Renal pelvis (tissue), 4 donors: ENCODE measurements around the gene TRIM71. TPM values are rescaled to one million over a fixed set of nuclear protein-coding genes. Genes with fewer than 3 reads are reported as not detected.
"Not testable (repeated sequence)": the region's sequence is repeated elsewhere in the genome, so short reads cannot be mapped to it uniquely, and the experiment has no call there.

Experiments used
- DNase-seq: peaks from one replicate; pipeline ENCODE4 v3.0.0-alpha.2; 2013
- polyA plus RNA-seq, 3 donors: library from polyadenylated mRNA; unstranded; fragments of 120-200 nt; gene quantifications; one replicate each; pipeline ENCODE4 v1.2.1, GENCODE V29; 2013; ENCODE audit not compliant: insufficient read length in 3 of 3

Gene TRIM71
- polyA plus RNA-seq, 3 donors, result 6.6 to 9.4 (median 8.9) TPM

DNA sequence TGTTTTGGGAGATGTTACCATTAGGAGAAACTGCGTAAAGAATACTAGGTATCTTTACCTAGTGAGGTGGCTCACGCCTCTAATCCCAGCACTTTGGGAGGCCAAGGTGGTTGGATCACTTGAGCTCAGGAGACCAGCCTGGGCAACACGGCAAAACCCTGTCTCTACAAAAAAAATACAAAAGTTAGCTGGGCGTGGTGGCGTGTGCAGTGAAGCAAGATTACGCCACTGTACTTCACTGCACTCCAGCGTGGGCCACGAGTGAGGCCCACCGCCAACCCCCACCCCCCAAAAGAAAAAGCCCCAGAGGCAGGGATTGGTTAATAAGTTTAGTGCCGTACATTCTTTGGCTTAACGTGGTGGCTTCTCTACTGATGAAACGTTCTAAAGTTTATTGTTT, 23.5 kb downstream of the TRIM71 start:
- no peak for DNase-seq

DNA sequence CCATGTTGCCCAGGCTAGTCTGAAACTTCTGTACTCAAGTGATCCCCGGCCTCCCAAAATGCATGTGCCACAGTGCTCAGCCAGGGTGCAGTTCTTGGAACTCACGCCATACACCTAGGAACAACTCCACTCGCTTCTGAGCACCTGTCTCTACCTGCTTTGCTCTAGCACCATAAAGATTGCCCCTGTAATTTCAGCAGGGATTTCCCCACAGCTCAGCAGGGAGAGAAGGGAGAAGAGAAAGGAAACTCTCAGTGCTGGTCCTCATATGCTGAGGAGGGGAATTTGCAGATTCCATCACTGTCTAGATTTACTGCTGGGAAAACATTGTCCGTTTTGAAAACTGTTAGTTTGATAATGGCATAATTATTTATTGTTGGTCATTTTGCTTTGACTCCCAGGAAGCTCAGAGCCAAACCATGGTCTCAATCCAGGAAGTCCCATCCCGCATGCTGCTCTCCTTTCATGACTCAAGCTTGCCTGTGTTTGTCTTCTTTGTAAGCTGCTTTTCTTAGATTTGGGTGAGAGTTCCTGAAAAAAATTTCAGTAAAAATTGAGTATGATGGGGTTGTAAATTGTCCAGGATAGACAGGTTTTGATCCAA, 24.2 kb downstream of the TRIM71 start:
- no peak for DNase-seq

- DNase-seq, result no peak
These were observed 24.7 kb downstream of the TRIM71 start for GRCh38 chr3:32842531-32842931.

DNA sequence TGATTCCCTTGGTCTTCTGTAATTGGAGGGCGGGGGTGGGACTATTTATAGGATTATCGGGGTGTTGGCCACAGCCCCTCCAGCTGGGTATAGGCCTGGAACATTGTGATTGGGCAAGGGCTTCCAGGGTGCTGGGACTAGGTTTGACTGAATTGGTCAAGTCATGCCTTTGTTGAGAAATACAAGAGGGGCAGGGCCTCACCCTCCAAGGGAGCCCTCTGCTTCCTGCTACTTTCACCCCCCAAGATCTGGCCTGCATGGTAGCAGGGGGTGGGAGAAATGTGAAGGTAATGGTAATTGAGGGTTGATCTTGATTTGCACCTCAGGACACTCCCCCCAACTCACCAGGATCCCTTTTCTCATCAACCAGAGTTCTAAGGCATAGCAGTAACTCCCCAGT, 25.2 kb downstream of the TRIM71 start:
- no peak for DNase-seq

DNA sequence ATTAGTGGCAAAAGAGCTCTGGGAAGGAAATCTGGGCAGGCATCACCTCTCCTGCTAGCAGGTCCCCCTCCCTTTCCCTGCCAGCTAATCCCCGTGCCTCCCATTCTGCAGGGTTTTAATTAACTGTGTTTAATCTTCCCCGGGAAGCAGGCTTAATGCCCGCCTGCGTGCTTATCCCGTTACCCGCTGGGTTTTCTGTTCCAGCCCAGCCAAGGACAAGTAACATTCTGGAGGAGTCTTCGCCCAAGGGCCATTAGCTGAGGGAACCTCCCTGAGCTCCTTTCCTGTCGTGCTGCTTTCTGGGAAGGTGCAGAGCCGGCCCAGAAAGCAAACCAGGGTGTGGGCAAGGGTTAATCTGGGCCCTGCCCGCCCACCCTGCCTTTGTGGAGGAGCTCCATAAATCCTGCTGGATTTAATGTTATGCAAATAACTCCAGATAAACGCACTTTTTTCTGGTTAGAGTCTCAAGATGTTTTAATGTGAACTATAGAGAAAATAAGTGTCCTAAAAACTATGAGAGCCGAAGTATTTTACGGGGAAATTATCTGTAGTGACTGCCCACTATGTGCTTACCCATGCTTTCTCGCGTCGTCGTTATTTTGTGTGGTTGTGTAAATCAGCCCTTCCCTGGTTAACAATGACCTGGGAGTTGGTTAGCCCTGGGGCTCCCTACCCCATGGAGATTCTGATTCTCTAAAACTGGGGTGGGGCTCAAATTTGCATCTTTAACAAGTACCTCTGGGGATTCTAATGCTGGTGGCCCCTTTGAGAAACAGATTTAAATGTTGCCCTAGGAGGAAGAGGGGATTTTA, 25.9 kb downstream of the TRIM71 start:
- DNase-seq, result no peak

GRCh38 chr3:32844322-32844654, 26.5 kb downstream of the TRIM71 start:
- DNase-seq, result no peak

- DNase-seq, result no peak
These were observed 27.1 kb downstream of the TRIM71 start for GRCh38 chr3:32844914-32845313.

- not testable (repeated sequence) for DNase-seq
These were observed 27.7 kb downstream of the TRIM71 start for GRCh38 chr3:32845546-32845945.

DNA sequence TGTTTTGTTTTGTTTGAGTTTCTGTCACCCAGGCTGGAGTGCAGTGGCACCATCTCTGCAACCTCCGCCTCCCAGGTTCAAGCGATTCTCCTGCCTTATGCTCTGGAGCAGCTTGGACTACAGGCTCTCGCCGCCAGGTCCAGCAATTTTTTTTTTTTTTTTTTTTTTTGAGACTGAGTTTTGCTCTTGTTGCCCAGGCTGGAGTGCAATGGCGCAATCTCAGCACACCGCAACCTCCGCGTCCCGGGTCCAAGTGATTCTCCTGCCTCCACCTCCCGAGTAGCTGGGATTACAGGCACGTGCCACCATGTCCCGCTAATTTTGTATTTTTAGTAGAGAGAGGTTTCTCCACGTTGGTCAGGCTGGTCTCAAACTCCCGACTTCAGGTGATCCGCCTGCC, 29.2 kb downstream of the TRIM71 start:
- not testable (repeated sequence) for DNase-seq

DNA sequence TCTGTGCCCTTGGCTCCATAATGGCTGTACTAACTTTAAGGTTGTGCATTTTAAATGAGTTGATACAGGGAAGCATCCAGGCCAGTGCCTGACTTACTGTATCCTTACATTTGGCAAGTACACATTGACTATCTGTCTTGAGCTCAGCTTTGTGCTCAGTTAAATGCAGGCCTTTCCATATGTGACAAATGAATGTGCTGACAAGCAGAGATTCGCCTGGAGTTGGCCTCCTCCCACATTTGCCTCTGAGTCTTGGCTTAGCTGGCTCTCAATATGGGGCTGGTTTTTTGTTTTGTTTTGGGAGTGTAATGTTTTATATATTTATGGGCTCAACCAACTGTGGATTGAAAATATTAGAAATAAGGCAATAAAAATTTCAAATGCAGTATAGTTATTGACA, 29.7 kb downstream of the TRIM71 start:
- DNase-seq, result no peak

- no peak for DNase-seq
These were observed 30.4 kb downstream of the TRIM71 start for GRCh38 chr3:32848215-32848614.

DNA sequence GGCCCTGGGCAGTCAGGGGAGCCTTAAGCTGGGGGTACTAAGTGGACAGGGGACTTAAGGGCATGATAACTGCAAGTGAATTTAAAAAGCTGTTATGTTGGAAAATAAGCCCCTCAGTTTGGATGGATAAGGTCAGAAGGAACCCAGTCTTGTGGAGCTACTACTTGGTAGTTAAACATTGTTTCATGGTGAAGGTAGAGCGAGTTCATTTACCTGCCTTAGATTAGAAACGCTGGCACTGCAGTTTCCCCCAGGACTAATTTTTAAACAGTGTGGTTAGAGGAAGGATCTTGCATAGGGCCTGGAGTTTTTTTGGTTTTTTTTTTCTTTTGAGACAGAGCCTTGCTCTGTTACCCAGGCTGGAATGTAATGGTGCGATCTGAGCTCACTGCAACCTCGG, 31.2 kb downstream of the TRIM71 start:
- no peak for DNase-seq

GRCh38 chr3:32850226-32850625, 32.4 kb downstream of the TRIM71 start:
- no peak for DNase-seq

DNA sequence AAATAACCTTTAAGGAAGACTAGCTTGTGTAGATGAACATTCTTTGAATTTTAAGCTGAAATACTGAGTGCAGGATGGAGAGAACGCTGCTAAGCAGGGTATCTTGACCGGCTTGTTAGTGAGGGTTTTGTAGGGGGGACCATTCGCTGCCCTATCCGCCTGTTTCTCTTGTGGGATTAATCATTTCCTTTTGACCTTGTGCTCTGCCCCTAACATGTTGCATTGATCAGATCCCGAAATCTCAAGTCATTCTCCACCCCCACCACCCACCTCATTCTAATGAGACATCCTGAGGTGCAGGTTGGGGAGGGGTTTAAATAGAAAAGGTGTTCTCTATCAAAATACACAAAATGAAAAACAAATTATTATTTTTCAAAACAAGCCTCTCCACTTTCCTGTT, 32.8 kb downstream of the TRIM71 start:
- no peak for DNase-seq

DNA sequence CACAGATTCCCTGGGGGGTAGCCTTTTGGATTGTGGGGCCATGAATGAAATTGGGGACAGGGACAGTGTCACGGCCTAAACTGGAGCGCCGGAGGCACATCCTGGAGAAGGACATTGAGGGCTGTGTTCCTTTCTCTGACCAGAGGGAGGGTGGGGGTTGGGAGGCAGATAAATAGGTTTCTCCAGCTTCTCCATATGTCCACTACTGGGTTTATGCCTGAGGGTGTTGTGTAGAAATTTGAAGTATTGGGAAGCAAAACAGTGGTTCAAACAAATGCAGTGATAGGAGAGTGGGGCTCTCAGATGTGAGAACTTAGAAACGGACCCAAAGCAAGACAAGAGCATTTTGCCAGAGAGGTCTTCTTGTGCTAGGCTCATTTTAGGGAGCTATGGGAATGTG, 34.3 kb downstream of the TRIM71 start:
- no peak for DNase-seq

DNA sequence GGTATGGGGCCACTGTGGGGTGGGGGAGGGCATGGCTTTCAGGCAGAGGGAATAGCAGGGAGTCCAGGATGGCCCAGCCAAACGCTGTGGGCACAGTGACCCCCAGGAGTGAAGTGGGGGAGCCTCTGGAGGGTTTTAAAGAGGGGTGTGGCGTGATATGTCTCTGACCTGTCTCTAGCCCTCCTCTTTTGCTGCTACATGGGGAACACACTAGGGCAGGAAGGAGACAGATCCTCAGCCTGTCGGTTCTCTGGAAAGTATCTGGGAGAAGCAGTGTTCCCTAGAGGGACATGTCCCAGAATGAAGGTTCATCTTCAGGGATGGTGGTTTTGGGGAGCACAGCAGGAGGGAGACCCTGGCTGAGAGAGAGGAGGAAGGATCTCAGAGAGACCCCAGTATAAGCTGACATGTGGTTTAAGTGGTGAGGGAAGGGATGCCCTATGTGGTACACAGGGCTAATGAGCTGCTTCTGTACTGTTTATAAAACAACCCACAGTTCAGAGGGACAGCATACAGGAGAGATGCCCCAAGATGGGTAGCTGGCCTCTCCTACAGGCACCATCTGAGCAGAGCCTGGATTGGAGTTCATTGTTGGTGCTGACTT, 37.7 kb downstream of the TRIM71 start:
- no peak for DNase-seq

GRCh38 chr3:32856355-32856889, 38.6 kb downstream of the TRIM71 start:
- DNase-seq, result no peak

- no peak for DNase-seq
These were observed 39.2 kb downstream of the TRIM71 start for GRCh38 chr3:32856901-32857507.

DNA sequence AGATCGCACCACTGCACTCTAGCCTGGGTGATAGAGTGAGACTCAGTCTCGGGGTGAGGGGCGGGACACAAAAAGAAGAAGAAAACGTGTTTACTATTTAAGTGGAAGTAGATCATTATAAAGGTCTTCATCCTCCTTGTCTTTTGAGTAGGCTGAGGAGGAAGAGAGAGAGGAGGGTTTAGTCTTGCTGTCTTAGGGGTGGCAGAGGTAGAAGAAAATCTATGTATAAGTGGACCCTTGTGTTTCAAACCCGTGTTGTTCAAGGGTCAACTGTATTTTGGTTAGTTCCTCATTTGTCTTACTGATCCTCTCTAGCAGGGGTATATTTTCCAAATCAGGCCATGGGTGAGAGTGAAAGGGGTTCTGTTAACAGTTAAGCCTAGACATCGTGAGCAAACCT, 40.1 kb downstream of the TRIM71 start:
- no peak for DNase-seq

DNA sequence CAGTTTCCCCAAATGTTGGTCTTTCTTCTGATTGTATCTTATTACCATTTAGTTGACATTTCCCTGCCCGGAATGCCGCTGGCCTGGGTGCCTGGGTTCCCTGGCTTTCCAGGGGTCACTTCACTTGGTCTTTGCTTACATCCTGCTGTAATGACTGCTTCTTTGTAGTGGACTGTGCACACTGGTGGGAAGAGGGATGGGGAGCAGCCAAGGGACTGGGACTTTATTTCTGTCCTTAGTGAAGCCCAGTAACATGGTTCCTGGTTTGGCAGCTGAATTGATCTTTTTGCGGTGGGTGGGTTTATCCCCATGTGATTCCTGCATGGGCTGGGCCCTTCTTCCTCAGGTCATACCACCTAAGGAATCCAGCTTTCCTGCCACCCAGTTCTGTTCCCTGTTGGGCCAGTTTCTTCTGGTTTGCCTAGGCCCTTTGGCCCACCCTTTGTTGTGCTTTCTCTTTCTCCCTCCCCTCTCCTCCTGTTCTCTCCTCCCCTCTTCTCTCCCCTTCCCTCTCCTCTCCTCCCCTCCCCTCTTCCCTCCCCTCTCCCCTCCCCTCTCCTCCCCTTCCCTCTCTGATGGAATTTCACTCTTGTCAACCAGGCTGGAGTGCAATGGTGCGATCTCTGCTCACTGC, 41.9 kb downstream of the TRIM71 start:
- no peak for DNase-seq

- DNase-seq, result no peak
These were observed 42.7 kb downstream of the TRIM71 start for GRCh38 chr3:32860499-32860898.

GRCh38 chr3:32861681-32862080, 43.9 kb downstream of the TRIM71 start:
- no peak for DNase-seq
